ENCODE measurements around the gene ARHGAP28. TPM values are rescaled to one million over a fixed set of nuclear protein-coding genes. Genes with fewer than 3 reads are reported as not detected.

ARHGAP28 gene
- total and polyA plus RNA-seq, 2 of the 13 experiments (the other 11 are each of a cell fraction or from before 2014, with no cell fraction given), result not detected

DNA sequence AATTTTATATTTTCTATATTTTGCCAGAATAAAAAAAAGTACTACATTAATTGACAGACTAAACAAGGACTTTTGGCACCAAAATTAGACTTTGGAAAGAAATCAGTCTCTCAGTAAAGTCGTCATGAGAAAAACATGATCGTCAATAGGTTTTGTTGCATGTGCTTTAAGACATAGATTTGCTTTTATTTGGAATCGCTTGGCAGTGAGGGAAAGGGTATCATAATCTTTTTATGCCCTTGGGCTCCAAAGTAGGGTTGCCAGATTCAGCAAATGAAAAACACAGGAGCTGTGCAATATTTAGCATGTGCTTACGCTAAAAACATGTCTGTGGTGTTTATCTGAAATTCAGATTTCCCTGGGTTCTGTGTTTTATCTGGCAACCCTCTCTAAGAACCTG lies 210.5 kb downstream of the ARHGAP28 start (continued):
- TF ChIP-seq, protein P1, sequence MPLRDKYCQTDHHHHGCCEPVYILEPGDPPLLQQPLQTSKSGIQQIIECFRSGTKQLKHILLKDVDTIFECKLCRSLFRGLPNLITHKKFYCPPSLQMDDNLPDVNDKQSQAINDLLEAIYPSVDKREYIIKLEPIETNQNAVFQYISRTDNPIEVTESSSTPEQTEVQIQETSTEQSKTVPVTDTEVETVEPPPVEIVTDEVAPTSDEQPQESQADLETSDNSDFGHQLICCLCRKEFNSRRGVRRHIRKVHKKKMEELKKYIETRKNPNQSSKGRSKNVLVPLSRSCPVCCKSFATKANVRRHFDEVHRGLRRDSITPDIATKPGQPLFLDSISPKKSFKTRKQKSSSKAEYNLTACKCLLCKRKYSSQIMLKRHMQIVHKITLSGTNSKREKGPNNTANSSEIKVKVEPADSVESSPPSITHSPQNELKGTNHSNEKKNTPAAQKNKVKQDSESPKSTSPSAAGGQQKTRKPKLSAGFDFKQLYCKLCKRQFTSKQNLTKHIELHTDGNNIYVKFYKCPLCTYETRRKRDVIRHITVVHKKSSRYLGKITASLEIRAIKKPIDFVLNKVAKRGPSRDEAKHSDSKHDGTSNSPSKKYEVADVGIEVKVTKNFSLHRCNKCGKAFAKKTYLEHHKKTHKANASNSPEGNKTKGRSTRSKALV (CRISPR knock-in tag; IDR thresholded peaks at IDR 0.05), result no peak
- TF ChIP-seq TOE1 (CRISPR knock-in tag; IDR thresholded peaks at IDR 0.05), result no peak
- no peak for TF ChIP-seq ZNF383 (CRISPR knock-in tag; IDR thresholded peaks at IDR 0.05; ENCODE audit: borderline replicate concordance)

DNA sequence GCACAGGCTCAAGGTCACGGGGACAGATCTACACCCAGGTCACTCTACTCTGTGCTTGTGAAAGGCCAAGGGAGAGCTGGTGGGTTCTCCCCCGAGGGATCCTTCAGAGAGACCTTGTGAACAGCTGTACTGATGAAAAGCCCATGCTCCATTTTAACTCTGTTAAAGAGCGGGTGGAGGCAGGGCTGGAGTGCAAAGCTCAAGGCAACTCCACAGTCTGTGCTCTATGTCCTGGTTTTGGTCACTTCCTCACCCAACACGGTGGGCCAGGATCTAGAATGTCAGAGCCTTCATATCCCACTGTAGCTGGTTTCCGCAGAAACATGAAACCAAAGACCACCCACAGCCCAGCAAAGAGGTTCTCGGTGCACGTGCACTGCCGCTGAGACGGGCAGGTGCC lies 210.9 kb downstream of the ARHGAP28 start:
- Histone ChIP-seq H4K20me1 (ENCODE audit: insufficient read depth, low read length) (no peaks in the 10 kb centered on the region), H3K4me1 (ENCODE audit: insufficient read depth, low read length) (peaks cover 27% of the 10 kb centered on the region), H3K4me3 (replicated peaks in 1 of 3; ENCODE audit: insufficient read depth in 1 of 3, low read depth in 2 of 3, low read length in 3 of 3) (no peak overlapping the region), H3K79me2 (ENCODE audit: insufficient read depth, low read length) (no peaks in the 10 kb centered on the region), H3K9ac (ENCODE audit: insufficient read depth, low read depth, low read length) (no peak overlapping the region), H3K4me2 (ENCODE audit: low read depth, low read length) (peak overlapping the region; percentile 22), H3K9me3 (ENCODE audit: low read length) (no peaks in the 10 kb centered on the region), H3K27ac (ENCODE audit: extremely low read length, insufficient read depth, low read length) (peak overlapping the region; percentile 25), H2AFZ (ENCODE audit: low read length) (peak overlapping the region; percentile 34), H3K36me3 (replicated peaks in 1 of 2; ENCODE audit: control insufficient read depth in 1 of 2, insufficient read depth in 2 of 2, low read length in 2 of 2) (no peaks in the 10 kb centered on the region), H3K27me3 (ENCODE audit: control insufficient read depth in 1 of 2, insufficient read depth in 2 of 2, low read length in 2 of 2) (no peaks in the 10 kb centered on the region)
- WGBS (ENCODE audit: low lambda C conversion rate), result 44% methylated on average over 8 of the region's 9 CpGs
- no TSS peak for BruUV-seq (replicated peaks)
- CTCF ChIA-PET (ENCODE audit: low intra/inter-chr PET ratio, low total read pairs), result no interaction called here
- in situ Hi-C loops (cut with HindIII; ENCODE audit: extremely low pct_ligation_motif_present, low pct_unique_long_range_greater_than_20kb), result no loop called here
- intact Hi-C loops (cut with micrococcal nuclease; ENCODE audit: unreplicated experiment), result no loop called here
- no peak for FAIRE-seq
- no peak for DNase-seq (ENCODE audit: low spot score)
- POLR2A ChIA-PET, result no interaction called here
- ATAC-seq, result peak; percentile 74
- TF ChIP-seq ZIK1 (CRISPR knock-in tag; IDR thresholded peaks at IDR 0.05; ENCODE audit: borderline replicate concordance, low read depth) (no peak), HDAC1 (CRISPR knock-in tag; IDR thresholded peaks at IDR 0.05) (0 out of 2 replicates have a peak, but pooled peaks have one; percentile 25), HNF4A (CRISPR knock-in tag; IDR thresholded peaks at IDR 0.05) (peak; percentile 64; the same call in 1 of the 2 replicates), SALL1 (CRISPR knock-in tag; IDR thresholded peaks at IDR 0.05) (peak; percentile 35; the same call in 1 of the 2 replicates), ZNF547 (CRISPR knock-in tag; IDR thresholded peaks at IDR 0.05) (no peak), FLYWCH1 (CRISPR knock-in tag; IDR thresholded peaks at IDR 0.05) (no peak), ZMYM4 (CRISPR knock-in tag; IDR thresholded peaks at IDR 0.05) (peak; percentile 53; the same call in 1 of the 2 replicates)
- TF ChIP-seq, protein P2, sequence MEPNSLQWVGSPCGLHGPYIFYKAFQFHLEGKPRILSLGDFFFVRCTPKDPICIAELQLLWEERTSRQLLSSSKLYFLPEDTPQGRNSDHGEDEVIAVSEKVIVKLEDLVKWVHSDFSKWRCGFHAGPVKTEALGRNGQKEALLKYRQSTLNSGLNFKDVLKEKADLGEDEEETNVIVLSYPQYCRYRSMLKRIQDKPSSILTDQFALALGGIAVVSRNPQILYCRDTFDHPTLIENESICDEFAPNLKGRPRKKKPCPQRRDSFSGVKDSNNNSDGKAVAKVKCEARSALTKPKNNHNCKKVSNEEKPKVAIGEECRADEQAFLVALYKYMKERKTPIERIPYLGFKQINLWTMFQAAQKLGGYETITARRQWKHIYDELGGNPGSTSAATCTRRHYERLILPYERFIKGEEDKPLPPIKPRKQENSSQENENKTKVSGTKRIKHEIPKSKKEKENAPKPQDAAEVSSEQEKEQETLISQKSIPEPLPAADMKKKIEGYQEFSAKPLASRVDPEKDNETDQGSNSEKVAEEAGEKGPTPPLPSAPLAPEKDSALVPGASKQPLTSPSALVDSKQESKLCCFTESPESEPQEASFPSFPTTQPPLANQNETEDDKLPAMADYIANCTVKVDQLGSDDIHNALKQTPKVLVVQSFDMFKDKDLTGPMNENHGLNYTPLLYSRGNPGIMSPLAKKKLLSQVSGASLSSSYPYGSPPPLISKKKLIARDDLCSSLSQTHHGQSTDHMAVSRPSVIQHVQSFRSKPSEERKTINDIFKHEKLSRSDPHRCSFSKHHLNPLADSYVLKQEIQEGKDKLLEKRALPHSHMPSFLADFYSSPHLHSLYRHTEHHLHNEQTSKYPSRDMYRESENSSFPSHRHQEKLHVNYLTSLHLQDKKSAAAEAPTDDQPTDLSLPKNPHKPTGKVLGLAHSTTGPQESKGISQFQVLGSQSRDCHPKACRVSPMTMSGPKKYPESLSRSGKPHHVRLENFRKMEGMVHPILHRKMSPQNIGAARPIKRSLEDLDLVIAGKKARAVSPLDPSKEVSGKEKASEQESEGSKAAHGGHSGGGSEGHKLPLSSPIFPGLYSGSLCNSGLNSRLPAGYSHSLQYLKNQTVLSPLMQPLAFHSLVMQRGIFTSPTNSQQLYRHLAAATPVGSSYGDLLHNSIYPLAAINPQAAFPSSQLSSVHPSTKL (CRISPR knock-in tag; IDR thresholded peaks at IDR 0.05), result 0 out of 2 replicates have a peak, but pooled peaks have one; percentile 24
- TF ChIP-seq, protein P3, sequence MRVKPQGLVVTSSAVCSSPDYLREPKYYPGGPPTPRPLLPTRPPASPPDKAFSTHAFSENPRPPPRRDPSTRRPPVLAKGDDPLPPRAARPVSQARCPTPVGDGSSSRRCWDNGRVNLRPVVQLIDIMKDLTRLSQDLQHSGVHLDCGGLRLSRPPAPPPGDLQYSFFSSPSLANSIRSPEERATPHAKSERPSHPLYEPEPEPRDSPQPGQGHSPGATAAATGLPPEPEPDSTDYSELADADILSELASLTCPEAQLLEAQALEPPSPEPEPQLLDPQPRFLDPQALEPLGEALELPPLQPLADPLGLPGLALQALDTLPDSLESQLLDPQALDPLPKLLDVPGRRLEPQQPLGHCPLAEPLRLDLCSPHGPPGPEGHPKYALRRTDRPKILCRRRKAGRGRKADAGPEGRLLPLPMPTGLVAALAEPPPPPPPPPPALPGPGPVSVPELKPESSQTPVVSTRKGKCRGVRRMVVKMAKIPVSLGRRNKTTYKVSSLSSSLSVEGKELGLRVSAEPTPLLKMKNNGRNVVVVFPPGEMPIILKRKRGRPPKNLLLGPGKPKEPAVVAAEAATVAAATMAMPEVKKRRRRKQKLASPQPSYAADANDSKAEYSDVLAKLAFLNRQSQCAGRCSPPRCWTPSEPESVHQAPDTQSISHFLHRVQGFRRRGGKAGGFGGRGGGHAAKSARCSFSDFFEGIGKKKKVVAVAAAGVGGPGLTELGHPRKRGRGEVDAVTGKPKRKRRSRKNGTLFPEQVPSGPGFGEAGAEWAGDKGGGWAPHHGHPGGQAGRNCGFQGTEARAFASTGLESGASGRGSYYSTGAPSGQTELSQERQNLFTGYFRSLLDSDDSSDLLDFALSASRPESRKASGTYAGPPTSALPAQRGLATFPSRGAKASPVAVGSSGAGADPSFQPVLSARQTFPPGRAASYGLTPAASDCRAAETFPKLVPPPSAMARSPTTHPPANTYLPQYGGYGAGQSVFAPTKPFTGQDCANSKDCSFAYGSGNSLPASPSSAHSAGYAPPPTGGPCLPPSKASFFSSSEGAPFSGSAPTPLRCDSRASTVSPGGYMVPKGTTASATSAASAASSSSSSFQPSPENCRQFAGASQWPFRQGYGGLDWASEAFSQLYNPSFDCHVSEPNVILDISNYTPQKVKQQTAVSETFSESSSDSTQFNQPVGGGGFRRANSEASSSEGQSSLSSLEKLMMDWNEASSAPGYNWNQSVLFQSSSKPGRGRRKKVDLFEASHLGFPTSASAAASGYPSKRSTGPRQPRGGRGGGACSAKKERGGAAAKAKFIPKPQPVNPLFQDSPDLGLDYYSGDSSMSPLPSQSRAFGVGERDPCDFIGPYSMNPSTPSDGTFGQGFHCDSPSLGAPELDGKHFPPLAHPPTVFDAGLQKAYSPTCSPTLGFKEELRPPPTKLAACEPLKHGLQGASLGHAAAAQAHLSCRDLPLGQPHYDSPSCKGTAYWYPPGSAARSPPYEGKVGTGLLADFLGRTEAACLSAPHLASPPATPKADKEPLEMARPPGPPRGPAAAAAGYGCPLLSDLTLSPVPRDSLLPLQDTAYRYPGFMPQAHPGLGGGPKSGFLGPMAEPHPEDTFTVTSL (CRISPR knock-in tag; IDR thresholded peaks at IDR 0.05; ENCODE audit: borderline replicate concordance), result peak; percentile 52; the same call in 1 of the 2 replicates

All from HepG2 (cell line).